Measurements from ENCODE around the gene TWNK.

- TF ChIP-seq, protein P1, sequence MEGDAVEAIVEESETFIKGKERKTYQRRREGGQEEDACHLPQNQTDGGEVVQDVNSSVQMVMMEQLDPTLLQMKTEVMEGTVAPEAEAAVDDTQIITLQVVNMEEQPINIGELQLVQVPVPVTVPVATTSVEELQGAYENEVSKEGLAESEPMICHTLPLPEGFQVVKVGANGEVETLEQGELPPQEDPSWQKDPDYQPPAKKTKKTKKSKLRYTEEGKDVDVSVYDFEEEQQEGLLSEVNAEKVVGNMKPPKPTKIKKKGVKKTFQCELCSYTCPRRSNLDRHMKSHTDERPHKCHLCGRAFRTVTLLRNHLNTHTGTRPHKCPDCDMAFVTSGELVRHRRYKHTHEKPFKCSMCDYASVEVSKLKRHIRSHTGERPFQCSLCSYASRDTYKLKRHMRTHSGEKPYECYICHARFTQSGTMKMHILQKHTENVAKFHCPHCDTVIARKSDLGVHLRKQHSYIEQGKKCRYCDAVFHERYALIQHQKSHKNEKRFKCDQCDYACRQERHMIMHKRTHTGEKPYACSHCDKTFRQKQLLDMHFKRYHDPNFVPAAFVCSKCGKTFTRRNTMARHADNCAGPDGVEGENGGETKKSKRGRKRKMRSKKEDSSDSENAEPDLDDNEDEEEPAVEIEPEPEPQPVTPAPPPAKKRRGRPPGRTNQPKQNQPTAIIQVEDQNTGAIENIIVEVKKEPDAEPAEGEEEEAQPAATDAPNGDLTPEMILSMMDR (conservative IDR thresholded peaks at IDR 0.05): no peak
- no peak for TF ChIP-seq ZFX (IDR thresholded peaks at IDR 0.05)
These were observed 35.8 kb downstream of the TWNK start for GRCh38 chr10:101022967-101023705.
